Astrocyte of the spinal cord (primary cell): ENCODE results near the gene MTPN.

ENCODE experiments used
- DNase-seq: peaks from one replicate; pipeline ENCODE4 v3.0.0; 2011; ENCODE audit warnings: low read depth, low spot score
- H3K4me3 ChIP-seq: 2 replicates; pipeline ENCODE4 v1.5.1; 2011; ENCODE audit warnings: low read depth, mild to moderate bottlenecking, low read length, moderate library complexity
- in situ Hi-C: cut with HindIII; loops from 2 replicates; pipeline ENCODE4 v1.10.0; 2017; ENCODE audit warnings: low sequenced_read_pairs
- TF ChIP-seq, protein P1 (sequence below): IDR thresholded peaks from 2 replicates; pipeline ENCODE4 v1.5.1; 2012; ENCODE audit warnings: low read depth, mild to moderate bottlenecking, low read length, inconsistent platforms

Gene MTPN

DNA sequence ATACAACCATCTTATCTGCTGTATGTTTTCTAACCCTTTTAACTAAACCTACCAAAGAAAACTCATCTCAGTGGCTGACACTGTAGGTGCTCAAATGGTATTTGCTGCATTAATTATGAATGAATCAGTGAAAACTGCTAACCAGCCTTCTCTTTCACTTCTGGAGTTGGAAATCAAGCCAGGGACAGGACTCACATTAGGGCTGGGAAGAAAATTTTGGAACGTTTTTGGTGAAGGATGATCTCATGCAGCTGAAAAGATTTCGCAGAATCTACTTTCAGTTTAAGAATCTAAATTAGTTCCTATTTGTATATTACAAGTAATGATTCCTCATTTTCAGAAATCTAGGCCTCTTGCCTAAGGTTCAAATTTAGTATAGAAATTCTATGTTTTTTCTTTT is 12.9 kb downstream of the MTPN start:
- no peak for DNase-seq
- no peak overlapping the region for H3K4me3 ChIP-seq
- TF ChIP-seq, protein P1, sequence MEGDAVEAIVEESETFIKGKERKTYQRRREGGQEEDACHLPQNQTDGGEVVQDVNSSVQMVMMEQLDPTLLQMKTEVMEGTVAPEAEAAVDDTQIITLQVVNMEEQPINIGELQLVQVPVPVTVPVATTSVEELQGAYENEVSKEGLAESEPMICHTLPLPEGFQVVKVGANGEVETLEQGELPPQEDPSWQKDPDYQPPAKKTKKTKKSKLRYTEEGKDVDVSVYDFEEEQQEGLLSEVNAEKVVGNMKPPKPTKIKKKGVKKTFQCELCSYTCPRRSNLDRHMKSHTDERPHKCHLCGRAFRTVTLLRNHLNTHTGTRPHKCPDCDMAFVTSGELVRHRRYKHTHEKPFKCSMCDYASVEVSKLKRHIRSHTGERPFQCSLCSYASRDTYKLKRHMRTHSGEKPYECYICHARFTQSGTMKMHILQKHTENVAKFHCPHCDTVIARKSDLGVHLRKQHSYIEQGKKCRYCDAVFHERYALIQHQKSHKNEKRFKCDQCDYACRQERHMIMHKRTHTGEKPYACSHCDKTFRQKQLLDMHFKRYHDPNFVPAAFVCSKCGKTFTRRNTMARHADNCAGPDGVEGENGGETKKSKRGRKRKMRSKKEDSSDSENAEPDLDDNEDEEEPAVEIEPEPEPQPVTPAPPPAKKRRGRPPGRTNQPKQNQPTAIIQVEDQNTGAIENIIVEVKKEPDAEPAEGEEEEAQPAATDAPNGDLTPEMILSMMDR = no peak
- in situ Hi-C loops = no loop called here

DNA sequence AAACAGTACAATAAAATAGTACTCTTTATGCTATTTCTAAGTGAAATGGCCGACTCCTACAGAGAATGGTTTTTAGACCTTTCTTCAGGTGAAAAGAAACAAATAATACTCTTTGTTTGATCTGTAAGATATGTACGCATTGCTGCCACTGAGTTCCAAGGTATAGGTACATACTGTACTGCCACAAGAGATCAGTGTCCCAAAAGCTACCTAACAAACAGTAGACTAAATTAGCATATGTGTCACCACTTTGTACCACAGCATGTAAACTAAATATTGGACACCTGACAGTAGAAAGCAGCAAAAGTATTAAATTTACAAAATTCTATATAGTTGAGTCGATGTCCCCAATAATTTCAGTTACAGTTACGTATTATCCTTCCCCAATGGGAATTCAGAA is 14.4 kb downstream of the MTPN start:
- no peak for DNase-seq
- H3K4me3 ChIP-seq = no peak overlapping the region
- in situ Hi-C loops = no loop called here
- TF ChIP-seq, protein P1 = no peak

DNA sequence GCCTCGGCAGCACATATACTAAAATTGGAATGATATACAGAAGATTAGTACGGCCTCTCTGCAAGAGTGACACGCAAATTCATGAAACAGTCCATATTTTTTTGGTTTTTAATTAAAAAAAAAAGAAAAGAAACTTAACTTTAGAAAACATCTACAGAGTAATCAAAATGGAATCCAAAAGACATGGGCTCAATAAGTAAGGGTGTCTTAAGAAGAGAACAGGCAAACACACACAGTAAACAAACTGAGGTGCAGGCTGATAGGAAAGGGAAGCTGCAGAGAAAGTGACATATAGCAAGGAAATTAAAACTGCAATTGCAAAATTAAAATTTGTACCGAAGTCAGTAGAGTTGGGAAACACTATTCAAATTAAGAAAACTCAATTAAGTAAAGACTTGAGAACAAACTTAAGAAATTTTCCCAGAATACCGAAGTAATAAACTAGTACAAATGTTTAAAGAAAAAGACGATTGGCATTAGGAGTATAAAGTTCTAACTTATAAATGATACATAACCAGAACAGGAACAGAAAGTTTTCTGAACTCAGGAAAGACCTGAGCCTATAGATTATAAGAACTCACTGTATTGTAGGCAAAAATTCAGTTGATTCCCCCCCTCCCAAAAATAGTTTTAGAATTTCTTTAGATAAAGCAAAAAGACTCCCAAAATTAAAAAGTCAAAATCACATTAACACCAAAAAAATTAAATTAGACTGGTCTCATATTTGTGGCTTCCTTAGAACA is 16.3 kb downstream of the MTPN start:
- TF ChIP-seq, protein P1 = no peak
- in situ Hi-C loops = no loop called here
- no peak overlapping the region for H3K4me3 ChIP-seq
- DNase-seq = no peak

DNA sequence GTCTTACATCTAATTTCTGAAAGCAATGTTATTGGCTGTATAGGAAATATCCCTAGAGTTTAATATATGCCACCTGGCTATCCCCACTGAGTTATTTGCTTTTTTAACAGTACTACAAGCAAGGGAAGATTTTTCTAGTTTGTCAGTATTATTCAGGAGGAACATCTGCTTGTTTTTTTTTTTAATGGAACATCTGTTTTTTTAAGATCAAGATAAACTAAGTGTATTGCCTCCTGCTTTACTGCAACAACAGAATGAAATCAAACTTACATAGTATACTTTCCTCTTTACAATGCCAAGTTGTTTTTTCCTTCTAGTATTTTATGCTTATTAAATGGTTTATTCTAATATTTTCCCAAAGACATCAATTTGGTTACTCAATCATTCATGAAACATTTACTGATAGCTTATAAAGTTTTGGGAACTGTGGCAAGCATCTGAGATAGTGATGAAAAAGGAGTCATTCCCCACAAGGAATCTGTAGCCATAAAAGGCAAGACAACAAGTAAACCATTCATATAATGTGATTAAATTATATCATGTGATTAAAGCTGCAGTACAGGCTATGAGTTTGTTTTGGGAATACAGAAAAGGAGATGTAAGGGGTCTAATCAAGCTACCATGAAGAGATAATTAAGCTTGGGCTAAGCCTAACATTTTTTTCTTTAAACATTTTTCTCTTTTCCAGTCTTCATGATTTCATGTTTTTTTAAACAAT is 17.4 kb downstream of the MTPN start:
- TF ChIP-seq, protein P1 = no peak
- no peak for DNase-seq
- in situ Hi-C loops = no loop called here
- H3K4me3 ChIP-seq = no peak overlapping the region

DNA sequence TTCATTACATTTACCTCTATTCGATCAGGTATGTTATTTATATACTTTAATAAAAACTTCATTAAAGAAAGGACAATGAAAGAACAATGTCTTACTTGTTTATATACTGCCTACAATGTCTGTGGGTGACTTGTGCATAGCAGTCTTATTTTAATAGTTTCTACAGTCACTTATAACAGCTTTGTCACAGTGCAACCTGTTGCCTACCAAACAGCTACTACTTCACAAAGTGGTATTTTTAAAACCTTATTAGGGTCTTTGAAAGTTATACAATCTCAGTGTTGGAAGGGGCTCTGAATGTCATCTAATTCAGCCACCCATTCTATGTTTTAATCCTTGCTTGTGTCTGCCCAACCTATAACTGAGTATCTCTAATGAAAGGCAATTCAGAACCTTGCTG is 19.0 kb downstream of the MTPN start:
- TF ChIP-seq, protein P1 = no peak
- DNase-seq = no peak
- no peak overlapping the region for H3K4me3 ChIP-seq
- in situ Hi-C loops = no loop called here

DNA sequence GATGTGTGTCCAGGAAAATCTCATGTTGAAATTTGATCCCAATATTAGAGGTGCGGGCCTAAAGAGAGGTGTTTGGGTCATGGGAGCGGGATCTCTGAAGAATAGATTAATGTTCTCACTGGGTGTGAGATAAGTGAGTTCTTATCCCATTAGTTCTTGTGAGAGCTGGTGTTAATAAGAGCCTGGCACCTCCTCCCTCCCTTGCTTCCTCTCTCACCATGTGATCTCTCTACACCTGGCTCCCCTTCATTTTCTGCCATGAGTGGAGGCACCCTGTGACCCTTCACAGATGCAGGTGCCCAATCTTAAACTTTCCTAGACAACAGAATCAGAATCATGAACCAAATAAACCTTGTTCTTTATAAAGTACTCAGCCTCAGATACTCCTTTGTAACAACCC is 19.5 kb downstream of the MTPN start:
- DNase-seq = no peak
- in situ Hi-C loops = no loop called here
- no peak overlapping the region for H3K4me3 ChIP-seq
- TF ChIP-seq, protein P1 = no peak
